HG03103 (cell line): ENCODE data around the gene B3GNT9.

Experiments
- ATAC-seq: cut with Tn5 transposase; IDR thresholded peaks from one replicate; pipeline ENCODE4 v1.9.1; 2021; ENCODE audit warnings: low read depth; ENCODE audit not compliant: unreplicated experiment

Gene B3GNT9

DNA sequence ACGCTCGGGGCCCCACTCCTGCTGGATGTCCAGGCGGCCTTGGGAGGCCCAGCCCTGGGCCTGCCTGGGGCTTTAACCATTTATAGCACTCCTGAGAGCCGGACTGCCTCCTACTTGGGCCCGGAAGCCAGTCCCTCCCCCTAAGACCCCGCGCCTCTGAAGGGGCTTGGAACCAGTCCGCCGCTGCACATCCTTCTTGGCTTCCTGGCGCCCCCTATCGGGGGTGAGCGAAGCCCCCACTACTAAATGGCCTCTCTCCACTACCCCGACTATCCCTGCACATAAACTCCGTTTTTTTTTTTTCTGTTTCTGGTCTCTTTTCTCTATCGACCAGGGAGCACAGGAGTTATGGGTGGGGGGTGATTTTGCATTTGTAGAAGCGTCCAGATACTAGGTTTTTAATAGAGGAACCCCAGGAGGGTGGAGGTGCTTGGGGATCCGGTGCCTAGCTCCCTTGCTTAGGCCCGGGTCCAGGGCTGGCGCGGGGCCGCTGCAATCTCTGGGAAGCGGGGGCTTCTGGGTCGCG lies 18.9 kb upstream of the B3GNT9 start:
- ATAC-seq, result no peak

DNA sequence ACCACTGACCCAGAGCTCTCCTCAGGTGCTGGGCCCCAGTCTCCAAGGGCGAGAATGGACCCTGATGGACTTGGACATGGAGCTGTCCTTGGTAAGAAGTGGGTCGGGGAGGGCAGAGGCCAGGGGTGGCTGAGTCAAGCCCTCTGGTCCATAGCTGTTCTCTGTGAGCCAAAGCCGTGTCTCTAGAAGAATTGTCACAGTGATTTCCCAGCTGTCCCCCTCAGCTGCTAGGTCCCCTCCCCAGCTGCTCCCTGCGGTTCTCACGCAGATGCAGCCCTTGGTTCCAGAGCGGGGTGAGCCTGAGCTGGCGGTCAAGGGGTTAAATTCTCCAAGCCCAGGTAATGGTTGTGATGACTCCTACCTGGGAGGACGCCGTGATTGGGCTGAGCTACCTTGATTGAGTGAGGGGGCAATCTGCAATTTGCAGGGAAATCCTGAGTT lies 18.2 kb upstream of the B3GNT9 start:
- no peak for ATAC-seq

DNA sequence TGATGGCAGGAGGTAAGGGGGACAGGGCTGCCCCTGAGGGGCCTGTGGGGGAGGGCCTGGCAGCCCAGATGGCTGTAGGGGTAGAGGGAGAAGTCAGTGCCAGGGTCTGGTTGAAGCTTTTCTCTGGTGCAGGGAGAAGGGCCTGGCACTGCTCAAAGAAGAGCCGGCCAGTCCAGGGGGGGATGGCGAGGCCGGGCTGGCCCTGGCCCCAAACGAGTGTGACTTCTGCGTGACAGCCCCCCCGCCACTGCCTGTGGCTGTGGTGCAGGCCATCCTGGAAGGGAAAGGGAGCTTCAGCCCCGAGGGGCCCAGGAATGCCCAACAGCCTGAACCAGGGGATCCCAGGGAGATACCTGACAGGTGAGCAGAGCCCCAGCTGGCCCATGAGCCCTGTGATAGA lies 16.8 kb upstream of the B3GNT9 start:
- ATAC-seq, result no peak

DNA sequence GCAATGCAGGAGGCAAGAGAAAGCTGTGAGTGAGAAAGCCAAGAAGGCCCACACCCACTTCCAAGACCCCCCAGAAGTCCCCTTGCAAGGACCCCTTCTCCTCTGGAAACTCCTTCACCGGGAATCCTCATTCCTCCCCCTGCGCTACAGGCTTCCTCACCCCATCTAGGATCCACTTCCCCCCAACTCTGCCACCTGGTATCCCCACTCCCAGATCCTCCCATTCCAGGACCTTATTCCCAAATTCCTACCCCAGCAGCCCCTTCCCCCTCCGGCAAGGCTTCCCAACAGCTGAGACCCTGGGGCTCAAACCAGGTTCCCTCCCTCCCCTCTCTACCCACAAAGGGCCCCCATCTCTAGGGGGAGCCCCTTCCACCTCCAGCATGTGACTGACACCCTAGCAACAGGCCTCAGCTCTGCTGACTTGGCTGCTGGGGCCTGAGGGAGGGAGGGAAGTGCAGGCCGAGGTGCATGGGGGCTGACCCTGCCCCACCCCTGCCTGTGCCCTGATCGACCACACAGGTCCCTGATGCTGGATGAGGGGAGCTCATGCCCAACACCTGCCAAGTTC lies 15.9 kb upstream of the B3GNT9 start:
- ATAC-seq, result no peak

DNA sequence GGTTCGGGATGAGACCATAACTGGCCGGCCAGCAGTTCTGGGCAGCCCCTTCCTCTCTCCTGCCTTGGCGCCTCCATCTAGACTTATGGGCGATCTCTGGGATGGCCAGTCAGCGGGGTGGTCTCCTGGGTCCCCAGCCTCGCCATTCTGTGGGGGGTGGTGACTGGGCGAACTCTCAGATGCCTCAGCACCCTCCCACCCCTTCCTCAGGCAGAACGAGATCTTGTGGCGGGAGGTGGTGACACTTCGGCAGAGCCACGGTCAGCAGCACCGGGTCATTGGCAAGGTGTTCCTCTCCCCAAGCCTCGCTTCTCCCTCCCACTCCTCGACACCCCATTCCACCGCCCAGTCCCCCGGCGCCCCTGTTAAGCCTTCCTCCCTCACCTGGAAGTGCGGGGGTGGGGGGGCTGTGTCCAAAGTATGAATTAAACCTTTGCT lies 15.3 kb upstream of the B3GNT9 start:
- ATAC-seq, result no peak

DNA sequence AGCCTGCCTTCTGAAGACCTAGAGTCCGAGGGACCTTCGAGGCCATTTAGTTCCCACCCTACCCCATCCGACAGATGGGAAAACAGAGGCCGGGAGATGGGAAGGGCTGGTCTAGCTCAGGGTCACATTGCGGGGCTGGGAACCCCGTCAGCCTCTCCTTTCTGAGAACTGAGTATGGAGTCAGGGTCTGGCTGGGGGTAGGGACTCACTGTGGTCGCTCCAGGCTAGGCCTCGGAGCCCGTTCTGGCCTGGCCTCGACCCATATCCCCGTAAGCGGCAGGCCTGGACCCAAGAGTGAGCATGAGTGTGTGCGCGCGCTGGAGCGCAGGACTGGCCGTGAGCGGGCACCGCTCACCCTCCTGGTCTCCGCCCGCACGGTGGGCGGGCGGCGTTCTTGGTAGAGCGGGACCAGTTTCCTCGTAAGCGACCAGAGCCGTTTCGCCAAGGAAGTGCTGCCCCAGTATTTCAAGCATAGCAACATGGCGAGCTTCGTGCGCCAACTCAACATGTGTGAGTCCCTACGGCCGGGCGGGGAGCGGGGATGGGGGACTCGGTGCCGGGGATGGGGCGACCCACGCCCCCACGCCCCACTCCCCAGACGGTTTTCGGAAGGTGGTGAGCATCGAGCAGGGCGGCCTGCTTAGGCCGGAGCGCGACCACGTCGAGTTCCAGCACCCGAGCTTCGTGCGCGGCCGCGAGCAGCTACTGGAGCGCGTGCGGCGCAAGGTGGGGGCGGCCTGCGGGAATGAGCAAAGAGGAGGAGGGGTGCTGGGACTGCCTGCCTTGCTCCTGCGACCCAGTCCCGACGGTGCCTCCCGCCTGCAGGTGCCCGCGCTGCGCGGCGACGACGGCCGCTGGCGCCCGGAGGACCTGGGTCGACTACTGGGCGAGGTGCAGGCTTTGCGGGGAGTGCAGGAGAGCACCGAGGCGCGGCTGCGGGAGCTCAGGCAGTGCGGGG lies 14.6 kb upstream of the B3GNT9 start:
- no peak for ATAC-seq

DNA sequence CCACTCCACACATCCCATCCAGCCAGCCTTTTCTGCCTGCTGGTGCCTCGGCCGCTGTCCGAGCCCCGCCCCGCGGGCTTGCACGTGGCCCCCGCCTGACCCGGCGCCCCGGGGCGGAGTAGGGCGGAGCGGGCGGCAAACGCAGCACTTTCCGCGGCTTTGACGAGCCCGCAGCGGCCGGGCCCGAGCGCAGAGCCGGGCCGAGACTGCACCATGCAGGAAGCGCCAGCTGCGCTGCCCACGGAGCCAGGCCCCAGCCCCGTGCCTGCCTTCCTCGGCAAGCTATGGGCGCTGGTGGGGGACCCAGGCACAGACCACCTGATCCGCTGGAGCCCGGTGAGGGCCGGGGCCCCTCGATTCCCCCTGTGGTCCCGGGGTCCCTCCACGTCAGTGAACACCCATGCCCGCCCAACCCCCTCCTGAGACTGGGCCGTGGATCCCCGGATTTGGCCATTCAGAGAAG lies 13.8 kb upstream of the B3GNT9 start, which contains the start of gene HSF4:
Gene HSF4, plus strand, starts transcription at position 147 of the 463 bp plus-strand sequence. Its CDS starts 67 bp downstream, at position 214.
- ATAC-seq, result no peak

DNA sequence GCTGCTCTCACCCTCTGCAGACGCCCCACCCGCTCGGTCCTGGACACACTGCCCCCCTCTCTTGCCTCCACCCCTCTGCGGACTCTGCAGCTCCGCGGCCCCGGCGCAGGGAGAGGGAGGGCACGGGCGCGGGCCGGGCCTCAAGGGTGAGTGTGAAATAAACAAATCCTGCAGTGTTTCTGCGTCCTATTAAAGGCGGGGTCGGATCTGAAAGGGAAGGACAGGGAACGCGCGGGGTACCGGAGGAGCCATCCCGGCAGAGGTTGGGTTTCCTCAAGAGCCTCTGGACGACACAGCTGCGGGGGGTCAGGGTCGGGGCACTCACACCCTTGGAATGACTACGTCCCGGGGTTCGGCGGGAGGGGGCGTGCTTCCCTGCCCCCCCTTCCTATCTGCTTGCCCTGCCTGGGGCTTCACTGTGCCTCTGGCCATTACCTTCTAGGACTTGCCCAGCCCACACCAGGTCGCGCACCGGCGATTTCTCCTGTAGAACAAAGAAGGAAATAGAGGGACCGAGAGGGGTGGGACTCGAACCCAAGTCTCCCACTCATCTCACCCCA lies 13.3 kb upstream of the B3GNT9 start:
- no peak for ATAC-seq

DNA sequence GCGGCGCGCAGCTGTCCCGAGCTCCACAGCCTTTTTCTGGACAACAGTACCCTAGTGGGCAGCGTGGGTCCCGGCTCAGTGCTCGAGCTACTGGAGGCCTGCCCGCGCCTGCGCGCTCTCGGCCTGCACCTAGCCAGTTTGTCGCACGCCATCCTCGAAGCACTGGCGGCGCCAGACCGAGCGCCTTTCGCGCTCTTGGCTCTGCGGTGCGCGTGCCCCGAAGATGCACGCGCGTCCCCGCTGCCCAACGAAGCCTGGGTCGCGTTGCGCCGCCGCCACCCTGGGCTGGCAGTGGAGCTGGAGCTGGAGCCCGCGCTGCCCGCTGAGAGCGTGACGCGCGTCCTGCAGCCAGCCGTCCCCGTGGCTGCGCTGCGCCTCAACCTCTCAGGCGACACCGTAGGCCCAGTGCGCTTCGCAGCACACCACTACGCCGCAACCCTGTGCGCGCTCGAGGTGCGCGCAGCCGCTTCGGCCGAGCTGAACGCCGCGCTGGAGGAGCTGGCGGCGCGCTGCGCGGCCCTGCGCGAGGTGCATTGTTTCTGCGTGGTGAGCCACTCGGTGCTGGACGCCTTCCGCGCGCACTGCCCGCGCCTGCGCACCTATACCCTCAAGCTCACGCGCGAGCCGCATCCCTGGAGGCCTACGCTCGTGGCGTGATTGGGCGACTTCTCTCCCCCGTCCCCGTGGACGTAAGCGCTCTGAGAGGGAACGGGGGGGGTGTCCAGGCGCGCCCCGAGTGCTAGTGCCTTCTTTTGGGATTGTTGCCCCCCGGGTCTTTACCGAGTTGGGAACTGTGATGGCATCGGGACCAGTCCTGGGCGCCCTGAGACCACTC lies 12.6 kb upstream of the B3GNT9 start:
- ATAC-seq, result no peak

DNA sequence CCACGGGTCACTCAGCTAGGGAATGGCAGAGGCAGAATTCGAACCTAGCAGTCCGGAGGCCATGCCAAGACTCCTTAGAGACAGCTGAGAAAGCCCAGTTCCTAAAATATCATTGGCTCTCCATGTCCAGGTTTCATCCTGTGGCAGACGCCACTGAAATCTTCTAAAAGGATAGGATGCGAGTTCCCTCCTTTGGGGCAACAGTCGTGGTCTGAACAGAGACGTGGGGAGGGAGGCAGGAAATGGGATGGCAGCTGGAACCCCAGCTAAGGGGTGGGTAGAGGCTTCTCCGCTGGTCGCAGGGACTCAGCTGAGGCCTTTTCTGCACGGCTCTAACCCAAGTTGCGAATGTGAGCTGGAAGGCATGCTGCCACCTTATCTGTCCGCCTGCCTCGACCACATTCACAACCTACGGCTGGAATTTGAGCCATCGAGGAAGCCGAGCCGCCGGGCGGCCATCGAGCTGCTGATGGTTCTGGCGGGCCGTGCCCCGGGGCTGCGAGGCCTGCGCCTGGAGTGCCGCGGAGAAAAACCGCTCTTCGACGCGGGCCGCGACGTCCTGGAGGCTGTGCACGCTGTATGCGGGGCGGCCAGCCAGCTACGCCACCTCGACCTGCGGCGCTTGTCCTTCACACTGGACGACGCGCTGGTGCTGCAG lies 11.8 kb upstream of the B3GNT9 start:
- ATAC-seq, result no peak

DNA sequence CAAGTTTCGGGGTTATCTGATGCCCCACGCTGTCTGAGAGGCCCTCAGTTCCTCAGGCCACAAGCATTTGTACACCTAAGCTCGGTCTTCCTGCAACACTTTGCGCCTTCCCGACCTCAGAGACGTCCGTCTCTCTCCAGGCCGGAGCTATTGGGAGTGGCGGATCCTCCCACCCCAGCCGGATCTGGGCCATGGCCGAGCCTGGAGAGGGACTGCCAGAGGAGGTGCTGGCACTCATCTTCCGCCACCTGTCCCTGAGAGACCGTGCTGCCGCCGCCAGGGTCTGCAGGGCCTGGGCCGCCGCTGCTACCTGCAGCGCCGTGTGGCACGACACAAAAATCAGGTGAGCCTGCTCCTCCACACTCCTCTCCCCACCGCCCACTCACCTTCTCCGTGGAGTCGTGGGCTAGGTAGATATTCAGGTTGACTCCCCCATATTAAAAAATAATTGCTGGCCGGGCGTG lies 10.8 kb upstream of the B3GNT9 start:
- no peak for ATAC-seq

DNA sequence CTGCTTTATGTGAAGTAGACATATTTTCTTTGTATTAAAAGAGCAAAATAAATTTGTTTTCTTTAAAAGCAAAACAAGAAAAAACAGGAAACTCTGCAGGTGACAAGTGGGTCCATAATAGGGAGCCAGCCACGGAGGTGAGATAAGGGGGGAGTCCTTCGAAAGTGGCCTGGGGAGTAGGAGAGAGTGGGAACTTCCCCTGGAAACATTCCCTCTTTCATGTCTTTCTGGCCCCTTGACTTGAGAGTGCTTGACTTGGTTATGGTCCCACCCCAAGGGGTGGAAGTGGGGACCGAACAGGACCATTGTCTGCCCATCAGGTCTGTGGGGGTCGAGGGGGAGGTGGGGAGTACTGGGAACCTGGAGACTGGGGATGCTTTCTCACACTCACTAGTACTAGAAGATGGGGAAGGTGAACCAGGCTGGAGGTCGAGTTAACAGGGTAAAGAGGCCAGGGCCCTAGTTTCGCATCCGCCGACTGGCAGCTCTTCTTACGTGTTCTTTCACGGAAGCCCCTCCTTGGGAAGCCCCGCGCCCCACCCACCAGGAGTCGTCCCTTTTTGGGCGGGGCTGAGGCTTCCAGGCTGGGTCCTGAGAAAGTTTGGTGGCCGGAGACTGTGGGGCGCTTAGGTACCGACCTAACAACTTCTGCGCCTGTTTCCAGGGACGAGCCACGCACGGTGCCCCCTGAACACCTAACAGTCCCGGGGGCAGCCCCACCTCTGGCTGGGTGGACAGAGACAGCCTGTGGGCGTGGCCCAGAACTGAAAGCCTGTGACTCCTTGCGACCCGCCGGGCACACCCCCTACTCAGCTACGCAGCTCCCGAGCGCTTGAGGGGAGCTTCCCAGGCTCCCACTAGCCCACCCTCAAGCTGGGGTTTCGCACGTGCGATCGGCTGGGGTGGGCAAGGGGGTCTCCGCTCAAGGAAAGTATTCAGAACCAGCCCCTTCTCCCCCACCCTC lies 8.1 kb upstream of the B3GNT9 start:
- peak; percentile 31 for ATAC-seq

DNA sequence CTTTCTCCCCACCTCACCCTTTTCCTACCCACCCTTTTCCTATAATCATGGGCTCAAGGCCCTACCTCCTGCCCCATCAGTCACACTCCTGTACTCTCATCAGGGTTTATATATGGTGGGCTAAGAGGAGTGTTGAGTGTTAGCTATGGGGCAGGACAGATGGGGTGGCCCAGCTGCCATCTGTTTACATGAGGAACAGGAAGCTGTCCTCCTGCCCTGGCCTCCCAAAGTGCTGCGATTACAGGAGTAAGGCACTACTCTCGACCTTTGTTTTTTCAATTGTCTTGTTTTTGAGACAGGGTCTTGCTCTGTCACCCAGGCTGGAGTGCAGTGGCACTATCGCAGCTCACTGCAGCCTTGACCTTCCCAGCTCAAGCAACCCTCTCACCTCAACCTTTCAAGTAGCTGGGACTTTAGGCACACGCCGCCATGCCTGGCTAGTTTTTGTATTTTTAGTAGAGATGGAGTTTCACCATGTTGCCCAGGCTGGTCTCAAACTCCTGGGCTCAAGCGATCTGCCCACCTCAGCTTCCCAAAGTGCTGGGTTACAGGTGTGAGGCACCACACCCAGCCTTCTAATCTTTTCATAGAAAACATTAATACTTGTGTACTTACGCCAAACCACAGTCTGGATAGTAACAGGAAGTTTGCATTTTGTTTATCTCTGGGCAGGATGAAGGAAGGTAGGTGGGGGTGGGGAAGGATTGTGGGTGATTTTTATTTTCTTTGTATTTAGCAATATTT lies 7.3 kb upstream of the B3GNT9 start:
- ATAC-seq, result no peak

- ATAC-seq, result no peak
Measured at GRCh38 chr16:67157106-67157748, 6.4 kb upstream of the B3GNT9 start.

DNA sequence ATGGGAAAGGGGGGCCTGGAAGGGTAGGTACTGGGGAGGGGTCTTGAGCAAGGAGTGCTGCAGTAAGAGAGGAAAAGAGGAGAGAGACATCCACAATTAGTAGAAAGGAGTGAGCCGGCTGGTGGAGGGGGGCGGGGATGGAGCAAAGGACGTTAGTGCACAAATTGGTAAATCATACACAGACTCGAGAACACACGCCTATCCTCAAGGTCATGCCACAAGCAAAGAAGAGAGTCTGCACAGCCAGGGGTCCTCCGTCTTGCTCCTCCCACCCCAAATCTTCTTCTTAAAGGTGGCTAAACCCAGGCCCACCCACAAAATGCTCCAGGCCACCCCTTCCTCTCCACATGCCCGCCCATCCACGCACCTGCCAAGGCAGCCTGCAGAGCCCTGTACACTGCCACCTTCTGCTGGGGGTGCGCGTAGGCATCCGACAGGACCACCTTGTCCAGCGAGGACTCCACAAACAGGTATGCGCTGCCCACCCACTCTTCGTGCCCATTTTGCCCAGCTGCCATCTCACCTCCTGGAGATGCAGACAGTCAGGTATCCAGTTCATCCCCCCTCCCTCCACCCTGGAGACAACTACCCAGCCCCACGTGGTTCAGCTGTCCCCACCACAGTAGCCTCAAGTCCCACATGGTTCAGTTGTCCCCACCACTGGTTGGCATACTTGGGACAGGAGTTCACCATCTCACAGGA lies 5.5 kb upstream of the B3GNT9 start:
- no peak for ATAC-seq

DNA sequence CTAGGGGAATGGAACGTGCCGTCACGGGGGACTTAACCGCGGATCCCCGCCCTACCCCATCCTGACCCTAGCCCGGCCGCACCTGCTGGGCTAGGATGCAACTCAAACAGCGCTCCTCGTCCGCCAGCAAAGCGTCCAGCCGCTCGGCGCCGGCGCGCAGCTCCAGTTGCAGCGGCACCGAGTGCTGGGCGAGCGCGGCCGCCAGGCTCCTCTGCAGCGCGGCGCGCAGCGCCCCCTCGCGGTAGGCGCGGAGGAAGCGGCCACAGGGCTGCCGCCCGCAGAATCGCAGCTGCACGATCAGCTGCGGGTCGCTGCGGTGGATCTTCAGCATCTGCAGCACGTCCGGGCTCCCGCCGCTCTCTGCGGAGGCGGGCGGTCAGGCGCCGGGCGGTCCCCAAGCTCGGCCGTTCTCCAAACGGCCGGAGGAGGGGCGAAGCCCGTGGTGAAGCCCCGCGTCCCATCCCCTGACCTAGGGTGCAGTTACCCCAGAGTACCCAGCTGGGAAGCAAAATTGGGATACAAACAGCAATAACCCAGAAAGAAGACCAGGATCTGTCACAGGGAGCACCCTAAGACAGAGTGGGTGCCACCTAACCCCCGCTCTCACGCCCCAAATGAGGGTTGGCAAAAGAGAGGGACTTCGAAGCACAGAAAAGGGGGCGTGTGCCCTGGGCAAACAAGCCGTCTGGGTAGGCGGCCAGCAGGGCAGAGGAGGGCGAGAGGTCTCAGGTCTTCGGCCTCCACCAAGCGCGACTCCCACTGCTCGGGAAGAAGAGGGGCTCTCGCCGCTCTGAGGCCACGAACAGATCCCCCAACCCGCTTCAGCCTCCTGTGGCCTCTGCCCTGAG lies 4.7 kb upstream of the B3GNT9 start:
- no peak for ATAC-seq
